Measurements from ENCODE around the gene ANLN. TPM values are rescaled to one million over a fixed set of nuclear protein-coding genes. Genes with fewer than 3 reads are reported as not detected.
A peak's percentile ranks its signal among the peaks of the same experiment; 100 is the strongest.

ANLN gene
- total RNA-seq (2014; rRNA removed; shearing (Covaris generic)) = 84.9 and 85.1 TPM in 2 replicates
- polyA plus RNA-seq (2014; cell fraction: nucleus; rRNA removed) = 111 and 144 TPM in 2 replicates

- DNase-seq (ENCODE audit: extremely low read depth, low read depth) = peak; percentile 94
Observed at GRCh38 chr7:36389371-36390198, at the start of gene ANLN. Gene ANLN (plus strand): TSS chr7:36389862. CDS start chr7:36390027, 165 bp downstream.

- DNase-seq (ENCODE audit: extremely low read depth, low read depth) = no peak
Observed at GRCh38 chr7:36343548-36343947, 46.1 kb upstream of the ANLN start.

- DNase-seq (ENCODE audit: extremely low read depth, low read depth) = no peak
Observed at GRCh38 chr7:36344622-36345021, 45.0 kb upstream of the ANLN start.

- no peak for DNase-seq (ENCODE audit: extremely low read depth, low read depth)
Observed at GRCh38 chr7:36346260-36346831, 43.3 kb upstream of the ANLN start.

- DNase-seq (ENCODE audit: extremely low read depth, low read depth) = no peak
Observed at GRCh38 chr7:36348256-36348655, 41.4 kb upstream of the ANLN start.

GRCh38 chr7:36348771-36349170 lies 40.9 kb upstream of the ANLN start:
- DNase-seq (ENCODE audit: extremely low read depth, low read depth) = no peak

GRCh38 chr7:36349626-36350025 lies 40.0 kb upstream of the ANLN start:
- no peak for DNase-seq (ENCODE audit: extremely low read depth, low read depth)

GRCh38 chr7:36355490-36355889 lies 34.2 kb upstream of the ANLN start:
- no peak for DNase-seq (ENCODE audit: extremely low read depth, low read depth)

- no peak for DNase-seq (ENCODE audit: extremely low read depth, low read depth)
Observed at GRCh38 chr7:36357054-36357453, 32.6 kb upstream of the ANLN start.

GRCh38 chr7:36358589-36358988 lies 31.1 kb upstream of the ANLN start:
- no peak for DNase-seq (ENCODE audit: extremely low read depth, low read depth)

GRCh38 chr7:36360244-36360643 lies 29.4 kb upstream of the ANLN start:
- DNase-seq (ENCODE audit: extremely low read depth, low read depth) = no peak

- no peak for DNase-seq (ENCODE audit: extremely low read depth, low read depth)
Observed at GRCh38 chr7:36361227-36361626, 28.4 kb upstream of the ANLN start.

GRCh38 chr7:36363515-36363914 lies 26.1 kb upstream of the ANLN start:
- DNase-seq (ENCODE audit: extremely low read depth, low read depth) = no peak

GRCh38 chr7:36366005-36366717 lies 23.5 kb upstream of the ANLN start:
- no peak for DNase-seq (ENCODE audit: extremely low read depth, low read depth)

GRCh38 chr7:36366718-36367560 lies 22.7 kb upstream of the ANLN start:
- peak; percentile 85 for DNase-seq (ENCODE audit: extremely low read depth, low read depth)

- no peak for DNase-seq (ENCODE audit: extremely low read depth, low read depth)
Observed at GRCh38 chr7:36367561-36368077, 22.0 kb upstream of the ANLN start.

- no peak for DNase-seq (ENCODE audit: extremely low read depth, low read depth)
Observed at GRCh38 chr7:36368496-36368895, 21.2 kb upstream of the ANLN start.

GRCh38 chr7:36369171-36369570 lies 20.5 kb upstream of the ANLN start:
- no peak for DNase-seq (ENCODE audit: extremely low read depth, low read depth)

- DNase-seq (ENCODE audit: extremely low read depth, low read depth) = no peak
Observed at GRCh38 chr7:36370046-36370445, 19.6 kb upstream of the ANLN start.

- no peak for DNase-seq (ENCODE audit: extremely low read depth, low read depth)
Observed at GRCh38 chr7:36372156-36372555, 17.5 kb upstream of the ANLN start.
